GM18511 (cell line): ENCODE data around the gene LXN.

ENCODE experiments used
- ATAC-seq: cut with Tn5 transposase; IDR thresholded peaks from one replicate; pipeline ENCODE4 v1.9.1; 2021; ENCODE audit warnings: mild to moderate bottlenecking, moderate library complexity; ENCODE audit not compliant: unreplicated experiment

Gene LXN

GRCh38 chr3:158671821-158672214 lies 630 bp downstream of the LXN start:
- ATAC-seq, result no peak

- no peak for ATAC-seq
Observed at GRCh38 chr3:158668506-158668905, 3.9 kb downstream of the LXN start.

- ATAC-seq, result no peak
Observed at GRCh38 chr3:158666416-158666815, 6.0 kb downstream of the LXN start.

GRCh38 chr3:158663832-158664231 lies 8.6 kb downstream of the LXN start:
- ATAC-seq, result no peak

GRCh38 chr3:158663246-158663645 lies 9.2 kb downstream of the LXN start:
- no peak for ATAC-seq

GRCh38 chr3:158660711-158661110 lies 11.7 kb downstream of the LXN start:
- ATAC-seq, result no peak

GRCh38 chr3:158659454-158660237 lies 12.8 kb downstream of the LXN start:
- peak; percentile 91 for ATAC-seq

GRCh38 chr3:158658889-158659288 lies 13.6 kb downstream of the LXN start:
- ATAC-seq, result no peak

GRCh38 chr3:158652463-158652862 lies 20.0 kb downstream of the LXN start:
- no peak for ATAC-seq

- no peak for ATAC-seq
Observed at GRCh38 chr3:158651192-158651591, 21.3 kb downstream of the LXN start.

- no peak for ATAC-seq
Observed at GRCh38 chr3:158649791-158650190, 22.7 kb downstream of the LXN start.

- ATAC-seq, result peak; percentile 99
Observed at GRCh38 chr3:158644345-158644908, 28.0 kb downstream of the LXN start, which contains the start of gene GFM1. GFM1 (plus strand) TSS chr3:158644527; CDS start chr3:158644635, 108 bp downstream.

- ATAC-seq, result no peak
Observed at GRCh38 chr3:158642474-158643210, 29.8 kb downstream of the LXN start.

GRCh38 chr3:158642005-158642404 lies 30.4 kb downstream of the LXN start:
- ATAC-seq, result no peak

- no peak for ATAC-seq
Observed at GRCh38 chr3:158640646-158641045, 31.8 kb downstream of the LXN start.

GRCh38 chr3:158631981-158632380 lies 40.5 kb downstream of the LXN start:
- ATAC-seq, result no peak

- no peak for ATAC-seq
Observed at GRCh38 chr3:158625881-158626280, 46.6 kb downstream of the LXN start.

GRCh38 chr3:158617982-158618875 lies 54.2 kb downstream of the LXN start:
- no peak for ATAC-seq
